ENCODE data around the gene LHX5. TPM values are rescaled to one million over a fixed set of nuclear protein-coding genes. Genes with fewer than 3 reads are reported as not detected.

LHX5 gene
- total RNA-seq, 1 donor from 2014 or later, result 0.50 TPM

DNA sequence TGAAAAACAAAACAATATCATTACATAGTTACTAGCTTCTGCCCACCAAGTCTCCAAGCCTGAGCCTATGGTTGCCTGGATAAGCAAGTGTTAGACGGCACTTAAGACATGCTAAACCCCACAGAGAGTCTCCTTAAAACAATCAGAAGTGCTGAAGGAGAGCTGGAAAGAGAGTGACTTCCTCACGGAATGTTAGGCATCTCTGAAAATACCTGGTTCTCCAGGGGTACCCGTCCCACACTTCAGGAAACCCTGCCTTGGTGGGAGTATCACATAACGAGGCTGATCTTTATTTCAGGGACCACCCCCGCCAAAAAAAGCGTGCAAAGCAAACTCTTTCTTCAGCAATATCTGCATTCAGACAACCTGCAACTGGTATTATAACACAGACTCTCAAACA is 18.3 kb downstream of the LHX5 start:
- Histone ChIP-seq H3K4me3 (ENCODE audit: low read depth, low read length) (no peak overlapping the region), H3K36me3 (ENCODE audit: control insufficient read depth, insufficient read depth, low read length) (no peaks in the 10 kb centered on the region), H3K27me3 (ENCODE audit: control insufficient read depth, insufficient read depth, low read length) (peaks cover 21% of the 10 kb centered on the region)
- TF ChIP-seq, protein P1, sequence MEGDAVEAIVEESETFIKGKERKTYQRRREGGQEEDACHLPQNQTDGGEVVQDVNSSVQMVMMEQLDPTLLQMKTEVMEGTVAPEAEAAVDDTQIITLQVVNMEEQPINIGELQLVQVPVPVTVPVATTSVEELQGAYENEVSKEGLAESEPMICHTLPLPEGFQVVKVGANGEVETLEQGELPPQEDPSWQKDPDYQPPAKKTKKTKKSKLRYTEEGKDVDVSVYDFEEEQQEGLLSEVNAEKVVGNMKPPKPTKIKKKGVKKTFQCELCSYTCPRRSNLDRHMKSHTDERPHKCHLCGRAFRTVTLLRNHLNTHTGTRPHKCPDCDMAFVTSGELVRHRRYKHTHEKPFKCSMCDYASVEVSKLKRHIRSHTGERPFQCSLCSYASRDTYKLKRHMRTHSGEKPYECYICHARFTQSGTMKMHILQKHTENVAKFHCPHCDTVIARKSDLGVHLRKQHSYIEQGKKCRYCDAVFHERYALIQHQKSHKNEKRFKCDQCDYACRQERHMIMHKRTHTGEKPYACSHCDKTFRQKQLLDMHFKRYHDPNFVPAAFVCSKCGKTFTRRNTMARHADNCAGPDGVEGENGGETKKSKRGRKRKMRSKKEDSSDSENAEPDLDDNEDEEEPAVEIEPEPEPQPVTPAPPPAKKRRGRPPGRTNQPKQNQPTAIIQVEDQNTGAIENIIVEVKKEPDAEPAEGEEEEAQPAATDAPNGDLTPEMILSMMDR (IDR thresholded peaks at IDR 0.05; ENCODE audit: insufficient read depth, low read length, poor library complexity, severe bottlenecking), result no peak
- no peak for DNase-seq (ENCODE audit: low read depth)

DNA sequence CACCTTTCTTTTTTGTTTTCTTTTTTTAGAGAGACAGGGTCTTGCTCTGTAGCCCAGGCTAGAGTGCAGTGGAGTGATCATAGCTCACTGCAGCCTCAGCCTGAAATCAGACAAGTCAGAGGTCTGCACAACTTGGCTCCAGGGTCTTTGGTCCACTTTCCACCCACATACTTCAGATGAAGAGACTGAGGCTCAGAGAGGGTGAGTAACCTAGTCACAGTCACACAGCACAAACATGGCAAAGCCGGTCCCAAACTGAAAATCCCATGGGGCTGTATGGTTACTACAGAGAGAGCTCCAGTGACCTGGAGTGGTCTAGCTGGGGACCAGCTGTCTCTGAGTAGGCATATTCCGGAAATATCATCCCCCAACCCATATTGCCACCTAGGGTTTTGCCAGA is 19.2 kb downstream of the LHX5 start:
- no peak for DNase-seq (ENCODE audit: low read depth)
- H3K36me3 ChIP-seq (ENCODE audit: control insufficient read depth, insufficient read depth, low read length), result no peaks in the 10 kb centered on the region
- H3K27me3 ChIP-seq (ENCODE audit: control insufficient read depth, insufficient read depth, low read length), result peaks cover 19% of the 10 kb centered on the region
- TF ChIP-seq, protein P1 (IDR thresholded peaks at IDR 0.05; ENCODE audit: insufficient read depth, low read length, poor library complexity, severe bottlenecking), result no peak
- no peak overlapping the region for H3K4me3 ChIP-seq (ENCODE audit: low read depth, low read length)

DNA sequence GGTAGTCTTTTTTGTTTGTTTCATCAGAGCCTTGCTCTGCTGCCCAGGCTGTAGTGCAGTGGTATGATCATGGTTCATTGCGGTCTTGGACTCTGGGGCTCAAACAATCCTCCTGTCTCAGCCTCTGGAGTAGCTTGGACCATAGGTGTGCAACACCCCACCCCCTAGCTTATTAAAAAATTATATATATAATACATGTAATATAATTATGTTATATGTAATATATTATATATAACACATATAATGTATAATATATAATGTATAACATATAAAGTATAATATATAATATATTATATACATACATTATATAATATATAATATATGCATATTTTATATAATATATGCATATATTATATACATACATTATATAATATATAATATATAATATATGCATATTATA is 21.8 kb downstream of the LHX5 start:
- TF ChIP-seq, protein P1 (IDR thresholded peaks at IDR 0.05; ENCODE audit: insufficient read depth, low read length, poor library complexity, severe bottlenecking), result no peak
- no peak for DNase-seq (ENCODE audit: low read depth)
- Histone ChIP-seq H3K27me3 (ENCODE audit: control insufficient read depth, insufficient read depth, low read length) (peaks cover 13% of the 10 kb centered on the region), H3K4me3 (ENCODE audit: low read depth, low read length) (no peak overlapping the region), H3K36me3 (ENCODE audit: control insufficient read depth, insufficient read depth, low read length) (no peaks in the 10 kb centered on the region)

DNA sequence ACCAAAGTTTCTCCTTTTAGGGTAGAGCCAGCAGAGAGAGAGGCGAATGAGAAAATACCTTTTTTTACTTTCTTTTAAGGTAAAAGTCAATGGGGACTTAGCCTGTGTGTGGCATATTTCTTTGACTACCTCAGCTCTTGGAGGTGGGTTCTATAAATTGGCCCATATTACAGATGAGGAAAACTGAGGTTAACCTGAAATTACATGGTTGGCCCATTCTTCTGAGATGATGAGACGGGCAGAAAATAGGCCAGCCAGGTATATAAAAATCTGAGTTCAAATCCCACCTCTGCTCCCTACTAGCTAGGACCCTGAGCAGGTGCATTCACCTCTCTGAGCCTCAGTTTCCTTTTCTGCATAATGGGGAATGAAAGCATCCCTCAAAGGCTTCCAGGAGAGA is 22.4 kb downstream of the LHX5 start:
- H3K27me3 ChIP-seq (ENCODE audit: control insufficient read depth, insufficient read depth, low read length), result peaks cover 13% of the 10 kb centered on the region
- no peak for DNase-seq (ENCODE audit: low read depth)
- H3K36me3 ChIP-seq (ENCODE audit: control insufficient read depth, insufficient read depth, low read length), result no peaks in the 10 kb centered on the region
- no peak overlapping the region for H3K4me3 ChIP-seq (ENCODE audit: low read depth, low read length)
- TF ChIP-seq, protein P1 (IDR thresholded peaks at IDR 0.05; ENCODE audit: insufficient read depth, low read length, poor library complexity, severe bottlenecking), result no peak

DNA sequence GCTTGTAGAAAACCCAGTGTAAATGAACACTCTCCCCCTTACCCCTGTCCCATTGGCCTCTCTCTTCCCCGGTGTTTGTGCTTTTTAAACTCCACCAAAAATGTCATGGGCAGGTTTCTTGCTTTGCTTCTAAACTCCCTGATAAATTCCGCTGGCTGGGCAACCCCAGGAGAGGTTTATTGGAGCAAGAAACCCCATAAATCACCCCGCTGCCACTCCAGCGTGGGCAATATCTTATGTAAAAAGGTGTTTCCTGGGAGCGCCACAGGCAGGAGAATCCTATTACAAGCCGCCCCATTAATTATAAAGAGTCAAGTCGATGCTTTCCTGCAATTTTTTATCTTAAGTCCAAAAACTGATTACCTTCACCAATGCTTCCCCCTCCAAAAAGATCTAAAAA is 22.8 kb downstream of the LHX5 start:
- DNase-seq (ENCODE audit: low read depth), result no peak
- H3K36me3 ChIP-seq (ENCODE audit: control insufficient read depth, insufficient read depth, low read length), result no peaks in the 10 kb centered on the region
- H3K27me3 ChIP-seq (ENCODE audit: control insufficient read depth, insufficient read depth, low read length), result peaks cover 13% of the 10 kb centered on the region
- no peak overlapping the region for H3K4me3 ChIP-seq (ENCODE audit: low read depth, low read length)
- TF ChIP-seq, protein P1 (IDR thresholded peaks at IDR 0.05; ENCODE audit: insufficient read depth, low read length, poor library complexity, severe bottlenecking), result no peak

DNA sequence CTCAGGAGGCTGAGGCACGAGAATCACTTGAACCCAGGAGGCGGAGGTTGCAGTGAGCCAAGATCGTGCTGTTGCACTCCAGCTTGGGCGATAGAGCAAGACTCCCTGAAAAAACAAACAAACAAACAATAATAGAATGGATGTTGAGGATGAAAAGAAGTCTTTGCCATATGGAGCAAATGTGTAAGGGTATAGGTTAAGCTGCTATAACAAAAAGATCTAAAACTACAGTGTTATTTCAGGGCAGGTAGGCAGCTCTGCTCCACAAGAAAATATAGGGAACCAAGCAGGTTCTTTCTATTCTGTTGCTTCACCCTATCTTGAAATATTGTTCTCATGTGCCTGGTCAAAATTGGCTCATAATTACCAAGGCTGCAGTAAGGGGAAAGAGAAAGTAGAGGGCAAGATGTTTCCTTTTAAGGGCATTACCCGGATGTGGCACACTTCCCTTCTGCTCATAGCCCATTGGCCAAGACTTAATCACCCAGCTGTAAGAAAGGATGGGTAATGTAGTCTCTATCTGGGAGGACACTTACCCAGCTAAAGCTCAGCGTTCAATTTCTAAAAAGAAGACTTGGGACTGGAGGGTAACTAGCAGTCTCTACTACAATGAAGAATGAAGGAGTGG is 26.0 kb downstream of the LHX5 start:
- Histone ChIP-seq H3K36me3 (ENCODE audit: control insufficient read depth, insufficient read depth, low read length) (no peaks in the 10 kb centered on the region), H3K4me3 (ENCODE audit: low read depth, low read length) (no peak overlapping the region), H3K27me3 (ENCODE audit: control insufficient read depth, insufficient read depth, low read length) (peaks cover 18% of the 10 kb centered on the region)
- no peak for DNase-seq (ENCODE audit: low read depth)
- TF ChIP-seq, protein P1 (IDR thresholded peaks at IDR 0.05; ENCODE audit: insufficient read depth, low read length, poor library complexity, severe bottlenecking), result no peak
